GM23338 (cell line): Measurements from ENCODE around the gene FCRLA.
"Not testable (repeated sequence)": the region's sequence is repeated elsewhere in the genome, so short reads cannot be mapped to it uniquely, and the experiment has no call there.

Experiments
- CTCF ChIP-seq, 2 experiments: fragments of 200-600 bp in 1 of 2; sonication (generic) in 1 of 2; conservative IDR thresholded peaks; 2 replicates each; pipeline versions ENCODE4 v1.5.1 to v1.6.1; 2016 to 2017; ENCODE audit warnings: antibody characterized with exemption in 2 of 2, low read depth in 2 of 2, mild to moderate bottlenecking in 2 of 2, moderate library complexity in 1 of 2
- EZH2 ChIP-seq: fragments of 200-600 bp; sonication (generic); IDR thresholded peaks from one replicate; pipeline ENCODE4 v1.8.0; 2017; ENCODE audit warnings: antibody characterized with exemption, mild to moderate bottlenecking, low read depth; ENCODE audit not compliant: unreplicated experiment
- POLR2AphosphoS5 ChIP-seq: IDR thresholded peaks from 2 replicates; pipeline ENCODE4 v1.6.1; 2016; ENCODE audit warnings: antibody characterized with exemption, low read depth

- TF ChIP-seq CTCF (conservative IDR thresholded peaks at IDR 0.05; ENCODE audit: low read depth in 2 of 2); POLR2AphosphoS5; EZH2: not testable (repeated sequence)
Observed at GRCh38 chr1:161658524-161658923, 48.5 kb upstream of the FCRLA start.
